ENCODE measurements around the gene CNIH1.

- TF ChIP-seq POU2F2 (IDR thresholded peaks at IDR 0.05; ENCODE audit: low read depth, low read length) (no peak), POLR2A (IDR thresholded peaks at IDR 0.05; ENCODE audit: low read depth, low read length) (no peak), SPI1 (IDR thresholded peaks at IDR 0.05; ENCODE audit: low read depth, low read length) (no peak), POLR2AphosphoS5 (IDR thresholded peaks at IDR 0.05; ENCODE audit: low read depth, low read length) (no peak)
Observed at GRCh38 chr14:54383835-54384234, 57.3 kb downstream of the CNIH1 start.

All from GM12891 (cell line).